Measurements from ENCODE around the gene PTPRT. TPM values are rescaled to one million over a fixed set of nuclear protein-coding genes. Genes with fewer than 3 reads are reported as not detected.

PTPRT gene
- total RNA-seq, 4 donors from 2014 or later = 0.57 to 2.0 (median 0.83) TPM

DNA sequence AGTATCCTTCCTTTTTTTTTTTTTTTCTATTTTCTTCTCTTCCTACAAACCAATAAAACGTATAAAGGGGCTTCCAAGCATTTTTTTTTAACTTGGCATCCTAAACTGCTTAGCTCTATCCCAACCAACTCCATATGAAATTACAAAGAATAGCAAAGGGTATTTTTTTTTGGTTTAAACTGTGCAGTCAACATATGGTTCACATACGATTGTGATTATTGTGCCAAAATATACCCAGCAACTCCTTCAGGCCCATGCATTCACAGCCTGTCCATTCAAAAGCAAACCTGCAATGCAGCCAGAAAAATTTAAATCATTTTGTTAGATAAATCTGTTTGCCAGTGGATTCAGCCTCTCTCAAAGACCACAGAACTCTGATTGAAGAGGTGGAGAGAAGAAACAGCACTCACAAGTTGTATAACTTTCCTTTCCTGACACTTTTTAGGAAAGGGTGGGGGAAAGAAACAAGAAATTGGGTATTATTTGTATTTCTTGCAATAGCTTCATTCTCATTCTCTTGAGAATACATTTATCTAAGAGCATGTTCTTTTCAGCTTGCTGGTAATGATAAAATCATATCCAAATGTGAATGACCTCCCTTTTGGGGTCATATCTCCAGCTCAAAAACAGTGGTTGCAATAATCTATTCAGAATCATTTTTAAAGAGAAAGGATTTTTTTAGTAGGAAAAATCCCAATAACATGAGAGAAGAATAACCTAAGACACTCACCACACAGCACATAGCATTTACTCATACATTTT lies 870.3 kb downstream of the PTPRT start:
- TF ChIP-seq CTCF (IDR thresholded peaks at IDR 0.05; ENCODE audit: low read depth) = no peak

DNA sequence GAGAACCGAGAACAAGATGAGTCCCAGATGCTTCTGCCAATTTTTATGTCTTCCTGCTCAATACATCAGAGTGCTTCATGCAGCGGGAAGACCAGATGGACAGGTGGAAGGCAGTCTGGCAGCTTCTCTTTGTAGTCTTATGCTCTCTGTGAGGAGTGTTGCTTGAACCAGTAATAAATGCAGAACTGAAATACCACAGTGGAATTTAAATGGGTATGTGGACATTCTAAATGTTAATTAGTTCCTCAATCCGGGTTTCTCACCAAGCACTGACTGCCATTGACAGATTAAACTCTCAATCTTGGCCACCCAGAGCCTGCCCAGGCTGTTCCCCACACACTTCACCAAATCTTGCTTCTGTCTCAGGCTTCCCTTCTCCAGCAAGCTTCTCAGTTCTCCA lies 876.0 kb downstream of the PTPRT start:
- TF ChIP-seq CTCF (IDR thresholded peaks at IDR 0.05; ENCODE audit: low read depth) = no peak

- no peak for TF ChIP-seq CTCF (IDR thresholded peaks at IDR 0.05; ENCODE audit: low read depth)
Measured at GRCh38 chr20:42309050-42309449, 880.7 kb downstream of the PTPRT start.

DNA sequence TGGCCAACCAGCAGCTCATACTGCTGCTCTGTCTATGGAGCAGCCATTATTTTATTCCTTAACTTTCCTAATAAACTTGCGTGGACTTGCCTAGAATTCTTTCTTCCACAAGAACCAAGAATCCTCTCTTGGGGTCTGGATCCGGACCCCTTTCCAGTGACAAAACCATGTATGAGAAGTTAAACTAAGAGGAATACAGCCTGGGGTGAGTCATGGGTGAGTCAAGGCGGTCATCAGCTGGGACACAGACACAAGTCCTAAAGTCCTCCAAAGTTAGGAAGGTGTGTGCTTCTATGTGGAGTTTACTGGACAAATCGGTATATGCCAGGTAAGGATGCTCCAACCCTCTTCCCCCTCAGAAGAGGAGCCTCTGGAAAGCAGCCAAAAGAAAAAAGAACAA lies 881.5 kb downstream of the PTPRT start:
- TF ChIP-seq CTCF (IDR thresholded peaks at IDR 0.05; ENCODE audit: low read depth) = no peak

DNA sequence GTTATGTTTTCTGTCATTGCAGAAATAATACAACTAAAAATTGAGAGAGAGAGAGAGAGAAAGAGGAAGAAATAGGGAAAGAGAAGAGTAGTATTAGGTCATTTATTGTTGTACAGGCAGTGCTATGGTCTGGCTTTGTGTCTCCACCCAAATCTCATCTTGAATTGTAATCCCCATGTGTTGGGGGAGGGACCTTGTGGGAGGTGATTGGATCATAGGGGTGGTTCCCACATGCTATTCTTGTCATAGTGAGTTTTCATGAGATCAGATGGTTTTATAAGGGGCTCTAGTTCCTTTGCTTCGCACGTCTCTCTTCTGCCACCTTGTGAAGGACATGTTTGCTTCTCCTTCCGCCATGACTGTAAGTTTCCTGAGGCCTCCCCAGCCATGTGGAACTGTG lies 894.1 kb downstream of the PTPRT start:
- no peak for TF ChIP-seq CTCF (IDR thresholded peaks at IDR 0.05; ENCODE audit: low read depth)

DNA sequence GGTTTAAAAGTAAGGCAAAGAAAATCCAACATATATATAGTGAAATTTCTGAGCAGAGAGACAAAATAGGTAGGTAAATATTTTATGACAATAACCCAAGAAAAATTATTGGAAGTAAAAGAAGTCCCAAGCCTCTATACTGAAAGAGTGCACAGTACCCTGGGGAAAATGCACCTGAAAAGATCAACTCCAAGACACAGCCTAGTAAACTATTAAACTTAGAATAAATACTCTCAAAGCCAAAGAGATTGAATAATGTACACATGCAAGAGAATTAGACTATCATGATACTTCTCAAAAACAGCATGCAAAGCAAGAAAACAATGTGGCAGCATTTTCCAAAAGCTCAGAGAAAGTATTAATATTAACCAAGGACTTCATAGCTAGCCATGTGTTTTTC lies 894.7 kb downstream of the PTPRT start:
- TF ChIP-seq CTCF (IDR thresholded peaks at IDR 0.05; ENCODE audit: low read depth) = no peak

- no peak for TF ChIP-seq CTCF (IDR thresholded peaks at IDR 0.05; ENCODE audit: low read depth)
Measured at GRCh38 chr20:42281801-42282200, 907.9 kb downstream of the PTPRT start.
